HG02588 (cell line): ENCODE measurements around the gene KANSL1L.
"Not testable (repeated sequence)": the region's sequence is repeated elsewhere in the genome, so short reads cannot be mapped to it uniquely, and the experiment has no call there.

ENCODE experiments used
- ATAC-seq: cut with Tn5 transposase; IDR thresholded peaks from one replicate; pipeline ENCODE4 v1.9.1; 2021; ENCODE audit warnings: mild to moderate bottlenecking, moderate library complexity; ENCODE audit not compliant: unreplicated experiment

The KANSL1L gene

DNA sequence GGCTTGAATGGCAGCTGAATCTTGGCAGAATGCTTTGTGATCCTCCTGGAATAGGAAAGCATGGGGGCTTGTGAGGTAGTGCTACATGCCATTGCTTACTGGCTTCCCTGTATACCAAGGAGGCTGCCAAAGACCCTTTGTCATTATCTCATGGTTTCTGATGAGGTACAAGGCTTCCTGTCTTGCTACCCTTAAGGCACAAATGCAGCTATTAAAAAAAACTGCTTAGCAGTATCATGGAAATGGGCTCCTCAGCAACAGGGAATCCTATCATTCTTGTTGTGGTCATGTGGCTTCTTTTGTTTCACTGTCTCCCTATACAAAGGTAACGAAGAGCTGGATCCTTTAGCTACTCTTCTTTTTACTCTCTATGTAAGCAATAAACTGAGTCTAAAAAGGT, 6.6 kb upstream of the KANSL1L start:
- no peak for ATAC-seq

DNA sequence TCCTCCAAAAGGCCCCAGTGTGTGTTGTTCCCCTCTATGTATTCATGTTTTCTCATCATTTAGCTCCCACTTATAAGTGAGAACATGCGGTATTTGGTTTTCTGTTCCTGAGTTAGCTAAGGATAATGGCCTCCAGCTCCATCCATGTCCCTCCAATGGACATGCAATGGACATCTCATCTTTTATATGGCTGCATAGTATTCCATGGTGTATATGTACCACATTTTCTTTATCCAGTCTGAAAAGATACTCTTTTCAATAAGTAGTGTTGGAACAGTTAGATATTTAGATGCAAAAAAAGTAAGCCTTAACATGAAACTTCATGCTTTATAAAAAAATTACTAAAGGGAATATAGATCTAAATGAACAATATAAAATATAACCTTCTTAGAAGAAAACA, 5.9 kb upstream of the KANSL1L start:
- ATAC-seq, result not testable (repeated sequence)

DNA sequence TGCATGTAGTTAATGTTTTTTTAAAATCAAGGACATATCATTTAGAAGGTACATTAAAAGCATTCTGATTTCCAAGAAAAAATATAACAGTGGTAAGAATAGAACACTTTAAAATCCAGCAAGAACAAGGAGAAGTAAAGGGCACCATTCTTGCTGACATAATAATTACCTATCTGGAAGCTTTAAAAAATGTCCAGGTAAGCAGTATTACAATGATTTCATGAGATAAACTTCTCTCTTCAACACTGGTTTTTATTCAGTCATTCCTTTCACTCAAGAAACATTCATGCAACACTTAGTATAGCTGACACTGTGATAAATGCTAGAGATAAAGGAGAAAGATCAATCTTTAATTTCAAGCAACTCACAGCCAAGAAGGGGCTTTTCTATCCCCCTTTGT, 2.9 kb upstream of the KANSL1L start:
- no peak for ATAC-seq

DNA sequence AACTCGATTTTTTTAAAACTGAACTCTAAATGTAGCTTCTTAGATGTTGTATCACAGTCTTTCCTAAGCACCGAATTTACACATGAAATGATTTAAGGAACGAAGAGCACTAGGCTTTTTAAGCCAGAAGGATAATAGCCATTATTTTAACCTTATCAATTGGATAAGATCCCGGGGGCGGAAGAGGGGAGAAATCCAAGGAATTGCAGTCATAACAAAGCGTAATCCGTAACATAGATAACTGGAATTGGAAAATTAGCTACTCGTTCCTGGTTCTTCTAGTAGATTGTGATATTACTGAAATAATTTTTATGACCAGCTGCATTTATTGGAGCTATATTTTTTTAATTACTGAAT, 988 bp upstream of the KANSL1L start:
- no peak for ATAC-seq

DNA sequence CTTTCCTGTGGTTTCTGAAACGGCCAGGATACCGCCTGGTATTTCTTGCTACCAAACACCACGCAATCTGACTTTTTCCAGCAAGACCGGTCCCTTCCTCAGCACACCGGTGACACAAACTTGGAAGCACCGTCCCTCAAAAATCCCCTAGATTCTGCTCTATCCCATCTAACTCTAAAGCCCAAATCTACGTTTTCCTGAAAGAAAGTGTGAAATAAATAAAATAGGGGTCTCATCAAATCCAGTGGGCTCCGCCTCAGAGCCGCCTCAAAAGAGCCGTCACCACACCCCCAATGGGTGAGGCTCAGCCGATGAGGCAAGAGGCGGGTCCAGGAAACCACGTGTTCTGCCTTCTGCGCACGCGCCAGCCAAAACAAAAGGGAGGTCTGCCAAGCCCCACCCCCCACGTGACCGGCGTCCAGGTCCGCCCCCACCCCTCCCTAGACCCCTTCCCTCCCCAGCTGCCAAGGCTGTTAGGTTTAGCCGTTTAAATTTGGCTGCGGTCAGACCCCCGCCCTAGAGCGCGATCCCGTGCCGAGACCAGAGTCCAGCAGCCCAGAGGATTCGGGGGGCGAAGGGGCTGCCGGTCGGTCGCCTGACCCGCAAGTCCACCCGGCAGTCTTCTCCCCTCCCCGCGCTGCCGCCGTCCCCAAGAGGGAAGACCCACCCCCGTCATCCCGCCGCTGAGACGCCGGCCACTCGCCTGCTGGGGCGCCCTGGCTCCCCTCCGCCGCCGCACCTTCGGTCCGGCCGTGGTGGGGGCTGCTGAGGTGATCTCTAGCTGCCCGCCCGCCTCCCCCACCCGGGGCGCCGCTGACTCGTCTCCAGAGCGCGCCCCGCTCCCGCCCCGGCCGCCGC, 534 bp downstream of the KANSL1L start:
- peak; percentile 67 for ATAC-seq

DNA sequence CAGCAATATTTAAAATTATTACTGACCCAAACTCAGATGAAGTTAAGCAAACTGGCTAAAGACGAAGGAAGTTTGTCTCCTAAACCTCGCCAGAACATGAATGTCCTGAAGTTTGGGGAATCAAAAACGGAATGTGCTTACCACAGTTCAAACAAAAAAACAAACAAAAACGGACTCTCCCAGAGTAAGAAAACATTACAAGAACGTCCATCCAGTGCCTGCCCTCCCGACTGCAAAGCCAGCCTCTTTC, 1.1 kb downstream of the KANSL1L start:
- no peak for ATAC-seq

DNA sequence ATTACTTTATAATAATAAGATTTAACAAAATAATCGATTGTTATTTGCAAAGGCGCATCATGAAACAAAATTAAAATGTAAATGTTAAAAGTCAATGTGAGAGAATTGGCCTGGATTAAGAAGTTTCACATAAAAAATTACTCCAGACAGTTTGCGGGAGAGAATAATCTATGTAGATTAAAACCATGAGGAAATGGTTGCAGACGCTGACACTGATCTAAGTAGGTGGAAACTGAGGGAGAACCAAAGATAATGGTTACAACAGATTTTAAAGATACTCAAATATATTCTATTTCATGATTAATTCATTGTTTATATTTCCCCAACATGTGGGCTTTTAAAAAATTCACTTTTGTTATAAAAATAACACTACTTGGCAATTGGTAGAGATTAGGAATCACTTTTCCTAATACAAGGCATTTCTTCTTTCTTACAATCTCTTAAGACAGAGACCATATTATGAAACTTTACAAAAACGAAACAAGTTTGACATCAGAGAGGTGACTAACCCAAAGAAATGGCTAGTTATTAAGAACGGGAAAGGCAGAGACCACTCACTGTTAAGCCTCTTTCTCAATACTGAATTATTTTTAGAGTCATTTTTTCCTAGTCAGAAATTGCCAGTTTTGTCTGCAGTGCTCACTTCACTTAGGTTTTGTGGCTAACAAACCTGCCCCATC, 1.6 kb downstream of the KANSL1L start:
- peak; percentile 18 for ATAC-seq

DNA sequence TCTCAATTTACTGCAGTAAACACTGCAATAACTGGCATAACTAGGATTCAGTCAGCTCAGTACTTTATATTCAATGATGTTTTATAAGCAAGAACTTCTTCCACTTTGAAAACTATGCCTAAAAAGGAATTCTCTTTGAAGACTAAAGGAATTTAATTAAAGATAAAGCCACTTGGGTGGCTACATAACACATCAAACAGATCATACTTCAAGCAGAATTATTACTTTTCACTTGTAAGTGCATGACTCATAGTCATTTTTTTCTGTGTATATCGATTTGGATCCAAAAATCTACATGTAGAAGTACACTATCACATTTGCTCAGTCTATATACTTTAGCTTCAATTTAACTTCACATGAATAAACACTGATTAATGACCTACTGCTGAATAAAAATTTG, 4.0 kb downstream of the KANSL1L start:
- no peak for ATAC-seq

DNA sequence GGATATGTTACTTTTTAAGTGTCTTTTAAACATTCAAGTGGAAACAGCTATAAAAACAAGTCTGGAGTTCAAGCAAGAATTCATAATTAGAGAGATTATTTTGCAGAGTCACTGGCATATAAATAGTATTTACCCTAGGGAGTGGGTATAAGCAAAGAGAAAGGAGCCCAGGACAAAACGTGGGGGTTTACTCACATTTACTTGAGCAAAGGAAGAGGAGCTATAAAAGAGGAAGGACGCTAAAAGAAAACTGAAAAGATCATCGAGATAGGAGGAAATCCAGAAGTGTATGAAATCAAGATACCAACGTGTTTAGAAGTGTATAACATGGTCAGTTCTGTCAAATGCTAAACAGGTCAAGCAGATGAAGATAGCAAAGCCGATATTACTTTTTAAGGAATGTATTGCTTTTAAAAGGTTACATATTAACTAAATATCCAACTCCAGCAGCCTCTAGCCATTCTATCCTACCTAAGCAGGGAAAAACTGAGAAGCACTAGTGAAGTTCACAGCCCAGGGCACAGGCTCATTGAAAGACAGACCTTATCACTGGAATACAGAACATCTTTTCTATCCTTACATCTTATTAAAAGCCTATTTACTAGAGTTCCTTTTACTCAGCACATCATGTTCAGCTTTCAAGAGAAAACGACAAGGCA, 8.6 kb downstream of the KANSL1L start:
- ATAC-seq, result no peak

DNA sequence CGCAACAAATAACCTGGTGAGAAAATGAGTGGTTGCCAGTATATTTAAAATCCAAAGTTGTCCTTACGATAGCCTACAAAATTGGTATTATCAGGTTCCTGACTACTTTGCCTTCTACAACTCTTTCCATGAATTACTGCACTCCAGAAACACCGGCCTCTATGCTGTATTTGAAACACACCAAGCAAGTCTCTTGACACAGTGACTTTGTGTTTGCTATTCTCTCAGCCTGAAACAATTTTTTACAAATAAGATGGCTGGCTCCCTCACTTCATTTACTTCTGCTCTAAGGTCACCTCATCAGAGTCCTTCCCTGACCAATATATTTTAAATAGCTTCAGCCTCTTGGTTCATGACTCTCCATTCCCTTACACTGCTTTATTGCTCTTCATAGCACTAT, 12.2 kb downstream of the KANSL1L start:
- ATAC-seq, result no peak

DNA sequence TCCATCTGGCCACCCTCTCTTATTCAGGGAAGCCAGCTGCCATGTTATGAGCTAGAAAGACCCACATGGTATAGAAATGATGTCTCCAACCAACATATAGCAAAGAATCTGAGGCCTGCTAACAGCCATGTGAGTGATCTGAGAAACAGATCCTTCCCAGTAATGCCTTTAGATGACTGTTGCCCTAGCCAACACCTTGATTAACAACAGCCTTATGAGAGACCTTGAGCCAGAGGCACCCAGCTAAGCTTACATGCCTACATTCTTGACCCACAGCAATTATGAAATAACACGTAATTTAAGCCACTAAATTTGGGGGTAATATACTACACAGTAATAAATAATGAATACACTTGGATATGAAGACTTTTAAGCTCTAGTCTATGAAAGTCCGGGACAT, 13.0 kb downstream of the KANSL1L start:
- ATAC-seq, result no peak

DNA sequence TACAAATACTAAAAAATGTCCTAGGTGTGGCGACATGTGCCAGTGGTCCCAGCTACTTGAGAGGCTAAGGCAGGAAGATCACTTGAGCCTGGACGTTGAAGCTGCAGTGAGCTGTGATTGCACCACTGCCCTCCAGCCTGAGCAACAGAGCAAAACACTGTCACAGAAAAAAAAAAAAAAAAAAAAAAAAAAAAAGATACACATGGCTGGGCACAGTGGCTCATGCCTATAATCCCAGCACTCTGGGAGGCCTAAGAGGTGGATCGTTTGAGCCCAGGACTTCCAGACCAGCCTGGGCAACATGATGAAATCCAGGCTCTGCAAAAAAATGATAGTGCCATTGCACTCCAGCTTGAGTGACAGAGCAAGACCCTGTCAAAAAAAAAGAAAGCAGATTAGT, 13.7 kb downstream of the KANSL1L start:
- ATAC-seq, result no peak

DNA sequence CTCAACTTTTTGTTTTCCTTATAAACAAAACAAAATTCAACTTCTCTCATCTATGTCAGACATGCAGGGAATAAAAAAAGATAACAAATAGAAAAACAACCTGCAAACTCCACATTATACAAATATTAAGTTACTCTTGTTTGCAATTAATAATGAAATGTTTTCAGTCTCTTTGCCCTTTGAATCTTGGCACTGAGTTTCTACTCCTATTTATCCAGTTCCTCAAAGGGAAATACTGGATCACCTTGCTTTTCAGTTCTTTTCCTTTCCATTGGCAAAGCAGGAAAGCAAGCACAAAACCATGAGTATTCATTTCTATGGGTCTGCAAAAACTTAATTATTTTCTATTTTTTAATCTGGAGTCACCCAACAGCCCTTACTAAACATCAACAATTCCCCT, 23.6 kb downstream of the KANSL1L start:
- no peak for ATAC-seq

DNA sequence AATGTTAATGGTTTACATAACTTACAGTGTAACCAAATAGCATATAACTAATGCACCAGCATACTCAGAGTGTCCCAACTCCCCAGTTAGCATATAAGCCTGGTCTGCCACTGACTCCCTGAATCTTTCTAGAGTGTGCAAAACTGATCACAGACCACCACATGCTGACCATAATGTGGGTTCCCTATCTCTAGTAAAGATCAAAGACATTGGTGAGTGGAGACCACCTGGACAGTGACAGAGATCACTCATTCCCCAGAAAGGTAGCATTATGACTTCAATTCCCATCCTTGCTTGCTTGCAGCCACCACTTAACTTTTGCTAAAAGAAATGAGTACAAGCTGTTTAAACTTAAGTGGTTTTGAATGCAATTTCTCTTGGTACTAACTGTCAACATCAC, 39.0 kb downstream of the KANSL1L start:
- no peak for ATAC-seq

DNA sequence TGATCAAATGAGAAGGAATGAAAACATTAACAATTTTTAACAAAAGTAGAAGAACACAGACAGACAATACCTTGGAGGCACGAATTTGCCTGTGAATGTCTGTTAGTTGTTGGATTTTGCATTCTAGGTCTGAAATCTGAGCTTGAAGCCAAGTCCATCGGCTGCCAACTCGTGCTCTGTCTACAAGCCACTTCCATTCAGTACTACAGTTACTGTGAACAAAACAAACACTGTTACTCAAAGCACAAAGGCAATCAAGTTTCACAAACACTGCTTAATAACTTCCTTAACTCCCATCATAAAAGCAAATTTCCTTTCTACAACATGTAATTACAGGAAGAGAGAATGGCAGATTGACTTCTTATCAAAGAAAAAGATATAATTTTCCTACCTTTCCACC, 42.2 kb downstream of the KANSL1L start:
- ATAC-seq, result no peak

DNA sequence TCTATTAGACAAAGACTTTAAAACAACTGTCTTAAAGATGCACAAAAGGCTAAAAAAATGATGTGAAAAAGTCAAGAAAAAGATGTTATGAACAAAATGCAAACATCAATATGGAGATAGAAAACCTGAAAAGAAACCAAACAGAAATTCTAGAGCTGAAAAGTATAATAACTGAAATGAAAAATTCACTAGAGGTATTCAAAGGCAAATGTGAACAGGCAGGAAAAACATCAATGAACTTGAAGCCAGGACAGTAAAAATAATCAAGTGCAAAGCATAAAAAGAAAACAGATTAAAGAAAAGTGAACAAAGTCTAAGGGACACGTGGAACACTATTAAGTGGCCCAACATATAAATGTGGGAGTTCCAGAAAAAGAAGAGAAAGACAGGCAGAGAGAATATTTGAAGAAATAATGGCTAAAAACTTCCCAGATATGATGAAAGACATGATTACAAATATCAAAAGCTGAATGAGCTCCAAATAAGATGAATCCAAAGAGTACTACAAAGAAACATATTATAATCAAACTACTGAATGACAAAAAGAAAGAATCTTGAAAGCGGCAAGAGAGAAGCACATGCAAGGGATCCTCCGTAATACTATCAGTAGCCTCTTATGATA, 57.5 kb downstream of the KANSL1L start:
- ATAC-seq, result no peak

DNA sequence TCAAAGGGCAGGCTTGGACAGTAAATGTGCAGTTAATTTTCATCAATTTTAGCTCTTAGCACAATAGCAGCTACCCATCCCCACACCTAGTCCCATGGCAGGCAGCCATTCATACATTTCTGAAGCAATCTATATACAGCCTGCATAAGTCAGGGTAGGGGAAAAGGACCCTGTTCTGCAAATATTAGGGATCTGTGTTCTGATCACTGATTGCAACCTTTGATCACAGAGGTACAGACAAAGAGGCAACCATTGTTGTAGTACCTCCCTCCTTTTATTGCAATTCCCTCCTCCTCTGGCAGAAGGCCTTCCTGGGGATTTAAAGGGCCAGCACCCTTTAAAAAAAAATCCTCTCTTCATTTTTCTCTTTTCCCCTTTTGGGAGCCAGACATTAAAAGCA, 58.3 kb downstream of the KANSL1L start:
- no peak for ATAC-seq

DNA sequence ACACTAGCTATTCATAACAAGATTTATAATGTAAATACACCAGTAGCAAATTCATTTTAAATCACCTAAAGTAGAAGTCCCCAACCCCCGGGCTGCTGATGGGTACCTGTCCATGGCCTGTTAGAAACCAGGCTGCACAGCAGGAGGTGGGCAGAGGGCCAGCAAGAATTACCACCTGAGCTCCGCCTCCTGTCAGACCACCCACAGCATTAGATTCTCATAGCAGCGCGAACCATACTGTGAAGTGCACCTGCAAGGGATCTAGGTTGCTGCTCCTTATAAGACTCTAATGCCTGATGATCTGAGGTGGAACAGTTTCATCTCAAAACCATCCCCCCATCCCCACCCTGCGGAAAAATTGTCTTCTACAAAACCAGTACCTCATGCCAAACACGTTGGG, 71.3 kb downstream of the KANSL1L start:
- ATAC-seq, result no peak

DNA sequence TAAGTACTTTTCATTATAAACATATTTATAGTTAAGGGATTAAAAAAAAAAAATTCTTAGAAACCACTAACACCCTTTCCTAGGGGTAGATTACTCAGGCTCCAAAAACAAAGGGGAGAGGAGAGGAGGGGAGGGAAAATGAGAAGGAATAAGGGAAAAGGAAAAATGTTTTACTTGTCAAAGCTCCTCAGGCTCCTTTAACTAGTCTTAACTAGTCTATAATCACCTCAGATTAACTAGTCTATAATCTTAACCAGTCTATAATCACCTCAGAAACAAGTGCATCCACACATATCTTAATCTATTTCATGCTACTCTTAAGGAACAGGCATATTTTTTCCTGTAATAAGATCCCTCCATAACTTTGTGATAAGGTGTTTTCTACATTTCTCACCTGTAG, 76.4 kb downstream of the KANSL1L start:
- ATAC-seq, result no peak

DNA sequence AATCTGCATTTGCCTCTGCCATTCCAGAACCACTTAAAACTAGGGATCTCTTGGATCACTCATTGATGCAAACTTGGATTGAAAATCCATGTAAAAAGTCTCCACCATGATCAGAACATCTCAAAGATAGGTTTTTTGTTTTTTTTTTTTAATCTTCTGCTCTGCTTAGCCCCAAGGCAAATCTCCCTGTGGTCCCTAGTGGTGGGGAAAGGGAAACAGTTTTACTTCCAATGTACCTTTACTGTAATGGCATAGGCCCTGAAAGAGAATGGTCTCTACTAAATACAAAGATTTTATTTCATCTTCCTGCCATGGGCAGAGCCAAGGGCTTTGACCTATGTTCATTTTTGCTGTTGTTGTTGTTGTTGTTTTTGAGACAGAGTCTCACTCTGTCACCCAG, 78.4 kb downstream of the KANSL1L start:
- no peak for ATAC-seq

DNA sequence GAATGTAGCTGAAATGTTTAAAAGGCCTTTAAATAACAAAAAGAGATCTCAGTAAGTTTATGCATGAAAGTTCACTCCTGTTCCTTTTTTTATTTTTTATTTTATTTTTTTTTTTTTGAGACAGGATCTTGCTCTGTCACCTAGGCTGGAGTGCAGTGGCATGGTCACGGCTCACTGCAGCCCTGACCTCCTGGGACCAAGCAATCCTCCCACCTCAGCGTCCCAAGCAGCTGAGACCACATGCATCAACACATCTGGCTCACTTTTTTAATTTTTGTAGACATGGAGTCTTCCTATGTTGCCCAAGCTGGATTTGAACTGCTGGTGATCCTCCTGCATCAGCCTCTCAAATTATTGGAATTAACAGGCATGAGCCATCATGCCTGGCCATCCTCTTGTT, 84.3 kb downstream of the KANSL1L start:
- no peak for ATAC-seq

DNA sequence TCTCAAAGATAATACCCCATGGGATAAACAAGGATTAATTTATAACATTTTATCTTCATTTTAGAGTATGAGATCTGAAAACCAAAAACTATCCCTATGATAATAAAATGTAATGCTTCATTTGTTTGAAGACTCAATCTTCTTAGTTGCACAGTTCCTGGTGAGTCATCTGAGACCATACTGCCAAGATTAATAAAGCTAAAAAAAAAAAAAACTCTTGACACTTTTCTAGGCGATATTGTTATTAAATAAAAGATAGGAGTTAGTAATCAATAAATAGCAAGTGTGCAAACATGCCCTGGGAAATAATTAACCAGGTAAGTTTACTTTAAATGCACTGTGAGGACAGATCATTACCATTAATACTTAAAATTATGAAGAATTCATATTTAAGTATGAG, 84.9 kb downstream of the KANSL1L start:
- no peak for ATAC-seq
